ENCODE results near the gene RBM34.
"Not testable (repeated sequence)": the region's sequence is repeated elsewhere in the genome, so short reads cannot be mapped to it uniquely, and the experiment has no call there.

Gene RBM34

DNA sequence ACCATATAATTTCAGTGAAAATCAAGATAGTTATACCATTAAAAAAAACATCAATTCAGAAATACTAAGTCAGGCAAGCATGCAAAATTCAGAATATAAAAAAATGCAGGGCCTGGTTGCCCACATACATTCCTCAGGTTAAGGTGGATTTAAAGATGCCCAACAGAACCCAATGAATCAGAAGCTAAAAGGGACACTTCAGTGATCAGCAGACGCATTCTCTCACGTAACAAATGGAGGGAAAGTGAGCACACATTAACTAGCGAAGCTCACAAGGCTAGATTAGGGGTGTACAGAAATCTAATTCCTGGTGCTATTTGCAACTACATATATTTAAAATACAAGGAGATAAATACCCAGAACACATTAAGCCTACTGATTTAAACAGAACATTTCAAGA, 49.9 kb downstream of the RBM34 start:
- no peak for DNase-seq

DNA sequence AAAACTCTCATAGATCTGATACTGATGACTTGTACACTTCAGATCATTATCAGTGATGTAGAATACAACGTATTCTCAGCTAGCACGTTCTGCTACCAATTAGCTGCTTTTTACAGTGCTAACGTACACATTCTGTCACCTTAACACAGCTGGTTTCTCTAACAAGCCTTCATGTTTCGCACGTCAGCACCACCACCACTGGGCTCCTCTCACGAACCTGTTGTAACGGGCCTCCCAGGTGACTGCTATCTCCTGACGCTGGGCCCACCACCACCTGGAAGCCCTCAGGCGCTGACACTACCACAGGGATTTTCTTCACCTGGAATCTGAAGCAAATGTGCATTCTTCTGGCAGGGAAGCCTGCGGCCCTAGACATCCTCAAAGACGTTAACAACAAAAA, 52.2 kb downstream of the RBM34 start:
- no peak for DNase-seq

DNA sequence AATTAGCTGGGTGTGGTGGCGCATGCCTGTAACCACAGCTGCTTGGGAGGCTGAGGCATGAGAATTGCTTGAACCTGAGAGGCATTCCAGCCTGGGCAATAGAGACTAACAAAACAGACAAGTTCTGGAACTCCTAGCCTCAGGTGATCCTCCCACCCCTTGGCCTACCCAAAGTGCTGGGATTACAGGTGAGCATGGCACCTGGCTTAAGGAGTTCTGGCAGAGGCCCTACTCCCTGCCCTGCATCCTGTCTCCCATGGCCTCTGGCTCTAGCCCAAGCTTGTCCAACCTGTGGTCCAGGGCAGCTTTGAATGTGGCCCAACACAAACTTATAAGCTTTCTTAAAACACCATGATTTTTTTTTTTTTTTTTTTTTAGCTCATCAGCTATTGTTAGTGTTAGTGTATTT, 52.9 kb downstream of the RBM34 start:
- no peak for DNase-seq

DNA sequence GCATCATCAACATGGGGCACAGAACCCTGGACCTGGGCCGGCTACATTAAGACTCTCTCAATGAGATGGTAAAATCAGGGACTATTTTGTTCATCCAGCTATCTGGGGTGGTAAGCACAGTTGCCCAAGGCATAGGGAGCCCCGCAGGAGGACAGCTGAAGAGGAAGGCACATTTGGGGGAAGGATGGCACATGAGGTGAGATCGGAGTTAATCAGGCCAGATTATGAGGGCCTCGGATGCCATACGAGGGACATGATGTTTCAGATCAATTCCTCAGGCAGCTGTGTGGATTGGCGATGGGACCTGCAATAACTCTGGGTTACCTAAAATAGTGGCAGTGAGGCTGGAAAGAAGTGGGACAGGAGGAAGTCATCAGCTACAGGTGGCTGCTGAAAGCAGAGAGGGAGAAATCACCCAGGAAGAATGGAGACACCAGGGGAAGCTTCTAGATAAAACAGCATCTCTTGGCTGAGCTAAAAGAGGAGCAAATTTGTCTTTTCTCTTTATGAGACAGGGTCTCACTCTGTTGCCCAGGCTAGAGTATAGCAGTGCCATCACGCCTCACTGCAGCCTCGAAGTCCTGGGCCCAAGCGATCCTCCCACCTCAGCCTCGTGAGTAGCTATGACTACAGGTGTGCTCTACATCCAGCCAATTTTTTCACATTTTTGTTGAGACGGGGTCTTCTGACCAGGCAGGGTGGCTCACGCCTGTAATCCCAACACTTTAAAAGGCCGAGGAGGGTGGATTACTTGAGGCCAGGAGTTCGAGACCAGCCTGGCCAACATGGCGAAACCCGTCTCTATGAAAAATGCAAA, 53.5 kb downstream of the RBM34 start:
- no peak for DNase-seq

DNA sequence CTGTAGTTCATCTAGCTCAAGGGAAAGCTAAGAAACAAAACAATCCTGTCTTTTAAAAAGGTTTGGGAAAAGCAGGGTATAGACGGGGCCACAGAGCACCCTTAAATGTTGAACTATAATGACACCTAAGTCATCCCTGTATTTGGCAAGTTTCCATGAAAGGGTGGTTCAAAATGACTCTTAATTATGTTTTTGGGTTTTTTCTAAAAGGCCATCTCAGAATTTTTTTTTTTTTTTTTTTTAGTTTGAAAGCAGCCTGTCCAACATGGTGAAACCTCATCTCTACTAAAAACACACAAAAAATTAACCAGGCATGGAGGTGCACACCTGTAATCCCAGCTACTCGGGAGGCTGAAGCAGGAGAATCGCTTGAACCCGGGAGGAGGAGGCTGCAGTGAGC, 54.6 kb downstream of the RBM34 start:
- no peak for DNase-seq

DNA sequence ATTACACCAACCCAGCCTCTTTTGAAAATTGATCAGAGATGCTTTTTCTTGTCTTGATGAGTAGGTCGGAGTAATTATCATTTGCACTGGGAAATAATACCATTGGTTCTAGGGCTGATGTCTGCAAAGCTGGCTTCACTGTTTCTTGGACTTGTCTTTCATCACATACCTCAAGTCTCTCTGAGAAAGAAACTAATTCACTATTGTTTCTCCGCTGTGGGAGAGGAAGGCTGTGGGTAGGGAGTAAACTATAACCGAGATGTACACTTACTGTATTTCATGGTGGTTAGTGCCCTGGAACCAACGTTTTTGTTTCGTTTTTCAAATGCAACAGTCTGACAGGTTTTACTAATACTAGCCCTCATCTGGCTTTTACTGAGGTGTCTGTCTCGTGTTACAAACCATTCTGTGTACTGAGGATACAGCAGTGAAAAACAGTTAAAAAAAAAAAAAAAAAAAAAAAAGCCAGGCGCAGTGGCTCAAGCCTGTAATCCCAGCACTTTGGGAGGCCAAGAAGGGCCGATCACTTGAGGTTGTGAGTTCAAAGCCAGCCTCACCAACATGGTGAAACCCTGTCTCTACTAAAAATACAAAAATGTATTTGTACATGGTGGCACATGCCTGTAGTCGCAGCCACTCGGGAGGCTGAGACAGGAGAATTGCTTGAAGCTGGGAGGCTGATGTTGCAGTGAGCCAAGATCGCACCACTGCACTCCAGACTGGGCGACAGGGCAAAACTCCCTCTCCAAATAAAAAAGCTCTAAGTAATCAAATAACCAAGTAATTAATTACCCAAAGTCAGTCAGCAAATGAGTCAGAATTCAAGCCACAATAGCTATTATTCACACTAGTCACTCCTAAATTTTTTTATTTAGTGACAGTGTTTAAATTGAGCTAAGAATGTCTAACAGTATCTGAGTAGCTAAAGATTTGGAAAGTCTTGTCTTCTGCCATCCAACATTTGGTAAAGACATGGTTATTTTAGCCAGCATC, 55.7 kb downstream of the RBM34 start:
- peak in 1 of 3 experiments; percentile 56 for DNase-seq

DNA sequence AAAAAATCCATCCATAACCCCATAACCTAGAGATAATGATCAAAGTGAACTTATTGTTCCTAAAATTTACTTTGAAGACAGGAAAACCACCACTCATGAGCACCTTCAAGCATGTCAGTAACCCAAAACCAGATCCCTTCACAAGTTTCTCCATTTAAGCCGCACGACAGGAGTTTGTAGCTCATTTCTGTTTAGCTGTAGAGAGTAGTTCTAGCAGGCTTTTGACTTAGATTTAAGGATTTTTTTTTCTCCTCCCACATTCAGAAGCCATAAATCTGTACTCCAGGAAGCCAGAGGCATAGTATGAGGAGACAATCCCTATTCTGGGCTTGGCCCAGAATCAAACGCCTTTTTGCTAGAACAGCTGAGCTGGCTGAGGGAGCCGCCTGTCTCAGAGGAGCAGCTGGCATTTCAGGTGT, 58.0 kb downstream of the RBM34 start:
- peak in 2 of 3 experiments; percentile 18 to 46 for DNase-seq

DNA sequence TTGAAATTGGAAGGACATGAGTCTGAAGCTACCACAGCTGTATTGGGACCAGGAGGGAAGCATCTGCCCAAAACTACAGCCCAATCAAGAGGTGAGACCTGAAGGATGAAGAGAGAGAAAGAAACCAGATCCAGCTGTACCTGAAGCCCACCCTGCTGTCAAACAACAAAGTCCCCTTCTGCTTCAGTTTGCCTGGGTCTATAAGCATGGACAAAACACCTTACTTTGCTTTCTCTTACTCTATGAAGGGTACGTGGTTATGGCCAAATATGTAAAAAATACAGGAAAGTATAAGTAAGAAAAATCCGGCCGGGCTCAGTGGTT, 58.8 kb downstream of the RBM34 start:
- DNase-seq: no peak

DNA sequence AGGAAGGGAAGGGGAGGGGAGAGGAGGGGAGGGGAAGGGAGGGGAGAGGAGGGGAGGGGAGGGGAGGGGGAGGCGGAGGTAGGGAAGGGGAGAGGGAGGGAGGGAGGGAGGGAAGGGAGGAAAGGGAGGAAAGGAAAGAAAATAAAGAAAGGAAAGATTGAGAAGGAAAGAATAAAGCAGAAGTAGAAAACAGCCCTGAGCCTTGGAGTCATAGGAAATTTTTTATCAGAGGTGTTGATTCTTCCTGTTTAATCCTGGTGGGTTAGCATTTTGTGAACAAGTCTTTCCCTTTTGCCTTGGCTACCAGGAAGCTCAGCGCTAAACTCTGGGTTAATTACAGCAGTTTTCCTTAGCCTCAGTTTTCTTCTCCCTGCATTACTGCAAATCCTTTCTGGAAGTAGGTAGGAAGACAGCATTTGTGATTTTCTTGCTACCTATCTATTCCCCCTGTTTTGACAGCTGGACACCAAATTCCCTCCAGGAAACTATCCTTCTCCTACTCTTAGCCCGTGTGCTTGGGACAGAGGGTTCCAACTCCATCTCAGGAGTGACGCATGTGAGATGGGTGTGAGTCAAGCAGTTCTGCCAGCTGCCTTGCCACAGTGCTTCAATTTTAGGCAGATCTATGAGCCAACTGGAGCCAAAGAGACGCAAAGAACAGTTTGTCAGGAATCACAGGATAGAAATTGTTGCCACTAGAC, 59.3 kb downstream of the RBM34 start:
- no peak for DNase-seq

DNA sequence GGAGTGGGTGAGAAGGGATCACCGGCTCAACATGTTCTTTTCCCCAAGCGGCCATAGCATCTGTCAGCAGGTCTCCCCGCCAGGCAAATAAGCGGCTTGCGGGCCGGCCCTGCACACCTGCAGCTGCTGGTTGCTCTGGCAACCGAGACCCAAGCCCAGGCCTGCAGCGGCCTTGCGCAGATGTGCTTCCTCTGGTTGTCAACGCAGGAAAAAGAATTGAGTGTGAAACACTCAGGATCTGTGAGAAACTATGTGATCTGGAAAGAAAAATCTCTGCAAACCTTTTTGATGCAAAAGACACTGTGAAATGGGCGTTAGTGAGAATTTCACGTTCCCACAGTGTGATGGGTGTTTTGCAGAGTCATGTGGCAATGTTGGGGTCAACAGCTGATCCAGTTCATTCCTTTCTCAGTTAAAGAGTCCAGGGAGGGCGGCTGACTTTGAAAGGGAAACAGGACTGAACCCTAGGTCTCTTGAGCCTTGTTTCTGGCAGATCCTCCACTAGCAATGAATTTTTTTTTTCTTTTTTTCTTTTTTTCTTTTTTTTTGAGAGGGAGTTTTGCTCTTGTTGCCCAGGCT, 60.8 kb downstream of the RBM34 start:
- DNase-seq: peak in 1 of 3 experiments; percentile 28

DNA sequence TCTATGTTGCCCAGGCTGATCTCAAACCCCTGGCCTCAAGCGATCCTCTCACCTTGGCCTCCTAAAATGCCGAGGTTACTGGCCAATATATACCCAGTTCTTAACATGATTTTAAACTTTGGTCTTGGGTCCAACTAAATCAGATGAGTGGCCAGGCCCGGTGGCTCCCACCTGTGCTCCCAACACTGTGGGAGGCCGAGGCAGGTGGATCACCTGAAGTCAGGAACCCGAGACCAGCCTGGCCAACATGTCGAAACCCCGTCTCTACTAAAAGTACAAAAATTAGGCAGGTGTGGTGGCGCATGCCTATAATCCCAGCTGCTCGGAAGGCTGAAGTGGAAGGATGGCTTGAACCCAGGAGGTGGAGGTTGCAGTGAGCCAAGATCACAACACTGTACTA, 62.1 kb downstream of the RBM34 start:
- DNase-seq: no peak

DNA sequence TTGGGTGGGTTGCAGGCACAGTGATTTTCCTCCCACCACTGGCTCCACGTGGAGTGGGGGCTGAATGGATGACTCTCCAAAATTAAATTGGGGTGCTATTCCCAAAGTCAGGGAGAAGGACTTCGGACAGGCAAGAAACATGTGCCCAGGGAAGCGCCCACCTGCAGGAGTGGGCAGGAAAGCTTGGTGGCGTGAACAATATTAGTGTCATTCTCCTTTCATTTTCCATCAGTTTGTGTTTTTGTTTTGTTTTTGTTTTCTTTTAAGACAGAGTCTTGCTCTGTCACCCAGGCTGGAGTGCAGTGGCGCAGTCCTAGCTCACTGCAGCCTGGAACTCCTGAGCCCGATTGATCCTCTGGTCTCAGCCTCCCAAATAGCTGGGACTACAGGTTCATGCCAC, 62.5 kb downstream of the RBM34 start:
- no peak for DNase-seq

DNA sequence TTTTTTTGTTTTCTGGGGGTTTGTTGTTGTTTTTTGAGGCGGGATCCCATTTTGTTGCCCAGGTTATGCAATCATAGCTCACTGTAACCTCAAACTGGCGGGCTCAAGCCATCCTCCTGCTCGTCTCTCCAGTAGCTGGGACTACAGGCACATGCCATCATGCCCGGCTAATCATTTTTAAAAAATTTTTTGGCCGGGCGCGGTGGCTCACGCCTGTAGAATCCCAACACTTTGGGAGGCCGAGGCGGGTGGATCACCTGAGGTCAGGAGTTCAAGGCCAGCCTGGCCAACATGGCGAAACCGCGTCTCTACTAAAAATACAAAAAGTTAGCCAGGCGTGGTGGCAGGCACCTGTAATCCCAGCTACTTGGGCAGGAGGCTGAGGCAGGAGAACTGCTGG, 63.5 kb downstream of the RBM34 start:
- not testable (repeated sequence) for DNase-seq

DNA sequence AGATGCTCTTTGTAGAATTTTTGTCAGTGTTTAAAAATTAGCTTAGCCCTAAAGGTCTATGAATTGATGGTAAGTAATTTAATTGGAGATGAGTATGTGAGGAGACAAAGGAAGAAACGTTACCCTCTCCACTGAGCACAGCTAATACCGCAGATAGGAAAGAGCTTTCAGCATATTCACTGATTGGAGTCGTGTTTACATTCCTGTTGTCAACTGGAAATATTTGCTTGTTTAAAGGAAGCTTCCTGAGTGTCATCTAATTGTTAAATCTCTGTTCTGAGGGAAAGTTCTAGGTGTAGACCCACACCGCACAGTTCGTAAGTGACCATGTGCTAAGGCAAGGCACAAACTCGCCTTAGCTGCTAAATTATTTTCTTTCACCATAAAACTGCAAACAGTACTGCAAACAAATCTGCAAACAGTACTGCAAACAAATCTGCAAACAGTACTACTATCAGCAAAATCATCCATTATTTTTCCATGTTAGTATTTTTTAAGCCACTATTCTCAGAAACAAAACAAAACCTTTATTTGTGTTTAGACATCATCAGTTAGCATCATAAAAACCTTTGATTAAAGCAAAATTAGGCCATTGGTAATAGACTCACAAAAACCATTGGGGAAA, 65.0 kb downstream of the RBM34 start:
- DNase-seq: no peak

DNA sequence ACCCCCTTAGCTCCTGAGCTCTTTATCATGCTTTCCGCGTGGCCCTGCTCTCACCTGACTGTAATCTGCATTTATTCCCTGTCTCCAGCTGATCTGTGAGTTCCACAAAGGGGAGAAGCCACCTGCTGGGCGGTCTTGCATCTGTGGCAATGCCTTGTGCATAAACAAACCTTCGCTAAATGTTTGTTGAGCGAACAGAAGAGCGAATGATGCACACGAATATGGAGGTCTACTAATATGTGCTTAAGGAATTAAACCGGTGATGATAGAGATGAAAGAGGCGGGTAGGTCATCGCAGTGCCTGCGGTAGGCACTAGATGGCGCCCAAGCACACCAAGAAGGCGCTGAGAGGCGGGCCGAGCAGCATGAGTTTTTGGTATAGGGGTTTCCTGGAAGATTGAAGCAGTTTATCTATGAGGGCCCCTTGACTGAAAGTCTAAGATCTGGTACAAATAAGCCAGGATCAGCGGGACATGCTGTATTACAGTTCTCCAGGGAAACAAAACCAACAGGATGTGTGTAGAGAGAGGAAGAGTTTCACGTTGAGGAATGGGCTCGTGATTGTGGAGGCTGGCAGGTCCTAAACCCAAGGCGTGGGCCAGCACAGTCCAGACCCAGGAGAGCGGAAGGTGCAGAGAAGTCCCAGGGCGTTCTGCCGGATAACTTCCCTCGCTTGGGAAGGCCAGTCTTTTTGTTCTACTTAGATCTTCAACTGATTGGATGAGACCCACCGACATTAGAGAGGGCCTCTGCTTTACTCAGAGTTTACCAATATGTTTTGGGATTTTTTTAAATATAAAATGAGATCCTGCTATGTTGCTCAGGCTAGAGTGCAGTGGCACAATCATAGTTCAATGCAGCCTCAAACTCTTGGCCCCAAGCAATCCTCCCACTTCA, 67.1 kb downstream of the RBM34 start:
- DNase-seq: peak; percentile 14 to 78 (median 55)

DNA sequence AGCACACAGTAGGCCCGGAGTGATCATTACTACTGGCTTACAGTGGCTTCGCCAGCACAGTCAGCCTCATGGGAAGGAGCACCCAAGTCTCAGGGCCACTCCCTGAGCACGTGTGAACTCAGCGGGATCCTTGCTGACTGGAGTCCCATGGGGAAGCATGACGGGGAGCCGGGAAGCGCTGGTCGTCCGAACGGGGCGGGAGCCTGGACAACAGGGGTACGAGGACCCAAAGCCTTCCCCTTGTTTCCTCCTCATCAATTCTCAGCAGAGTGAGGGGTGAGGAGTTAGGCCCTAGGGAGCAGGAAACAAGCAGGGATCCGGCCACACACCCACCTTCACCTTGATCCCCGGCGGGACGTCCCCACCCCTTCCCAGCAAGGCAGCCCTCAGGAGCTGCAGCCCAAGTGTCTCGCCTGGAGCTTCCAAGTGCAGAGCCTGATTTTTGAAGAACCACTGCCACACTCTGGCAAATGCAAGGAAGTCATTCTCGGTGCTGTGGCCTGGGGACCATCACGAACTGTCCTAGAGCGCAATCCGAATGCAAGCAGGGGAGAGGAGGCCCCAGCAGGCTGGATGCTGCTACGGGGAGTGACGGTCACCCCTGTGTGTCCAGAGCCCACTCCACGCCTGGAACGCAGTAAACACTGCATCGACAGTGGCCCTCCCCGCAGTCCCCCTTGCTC, 67.9 kb downstream of the RBM34 start:
- DNase-seq: peak in 2 of 3 experiments; percentile 32 to 49

DNA sequence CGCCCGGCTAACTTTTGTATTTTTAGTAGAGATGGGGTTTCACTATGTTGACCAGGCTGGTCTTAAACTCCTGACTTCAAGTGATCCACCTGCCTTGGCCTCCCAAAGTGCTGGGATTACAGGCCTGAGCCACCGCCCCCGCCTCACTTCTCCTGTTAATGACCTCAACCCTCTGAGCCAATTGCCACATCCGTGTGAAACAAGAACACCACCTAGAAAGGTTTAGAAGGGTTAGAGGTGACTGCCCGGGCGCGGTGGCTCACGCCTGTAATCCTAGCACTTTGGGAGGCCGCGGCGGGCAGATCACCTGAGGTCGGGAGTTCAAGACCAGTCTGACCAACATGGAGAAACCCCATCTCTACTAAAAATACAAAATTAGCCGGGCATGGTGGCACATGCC, 68.6 kb downstream of the RBM34 start:
- DNase-seq: not testable (repeated sequence)

DNA sequence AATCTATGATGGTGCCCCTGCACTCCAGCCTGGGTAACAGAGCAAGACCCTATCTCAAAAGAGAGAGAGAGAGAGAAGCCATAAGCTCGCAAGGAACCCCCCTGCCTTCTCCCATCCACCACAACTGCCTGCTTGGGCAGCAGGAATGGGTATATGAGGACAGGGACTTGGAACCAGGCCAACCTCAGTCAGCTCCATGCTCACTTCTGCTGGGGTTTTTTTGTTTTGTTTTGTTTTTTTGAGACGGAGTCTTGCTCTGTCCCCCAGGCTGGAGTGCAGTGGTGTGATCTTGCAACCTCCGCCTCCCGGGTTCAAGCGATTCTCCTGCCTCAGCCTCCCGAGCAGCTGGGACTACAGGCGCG, 69.0 kb downstream of the RBM34 start:
- not testable (repeated sequence) for DNase-seq

DNA sequence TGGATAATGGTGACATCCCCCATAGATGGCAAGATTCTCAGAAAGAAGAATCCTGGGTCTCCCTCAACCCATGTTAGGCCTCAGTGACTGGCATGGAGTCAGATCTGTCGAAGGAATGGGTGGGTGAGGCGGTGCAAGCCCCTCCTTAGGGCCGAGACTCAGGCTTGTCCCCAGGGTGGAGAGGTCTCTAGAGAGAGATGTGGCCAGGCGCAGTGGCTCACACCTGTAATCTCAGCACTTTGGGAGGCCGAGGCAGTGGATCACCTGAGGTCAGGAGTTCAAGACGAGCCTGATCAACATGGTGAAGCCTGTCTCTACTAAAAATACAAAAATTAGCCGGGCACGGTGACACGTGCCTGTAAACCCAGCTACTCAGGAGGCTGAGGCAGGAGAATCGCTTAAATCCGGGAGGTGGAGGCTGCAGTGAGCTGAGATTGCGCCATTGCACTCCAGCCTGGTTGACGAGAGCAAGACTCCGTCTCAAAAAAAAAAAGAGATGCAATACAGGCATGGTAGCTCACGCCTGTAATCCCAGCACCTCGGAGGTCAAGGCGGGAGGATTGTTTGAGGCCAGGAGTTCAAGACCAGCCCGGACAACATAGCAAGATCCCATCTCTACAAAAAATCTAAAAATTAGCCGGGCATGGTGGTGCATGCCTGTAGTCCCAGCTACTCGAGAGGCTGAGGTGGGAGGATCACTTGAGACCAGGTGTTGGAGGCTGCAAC, 69.6 kb downstream of the RBM34 start:
- not testable (repeated sequence) for DNase-seq

All from NCI-H1417 (cell line).